HepG2 (cell line): Measurements from ENCODE around the gene VWA7. TPM values are rescaled to one million over a fixed set of nuclear protein-coding genes. Genes with fewer than 3 reads are reported as not detected.

Experiments
- AGO1 ChIP-seq: fragments of 200-400 bp; formaldehyde crosslinking; IDR thresholded peaks from 2 replicates; pipeline ENCODE4 v1.6.1; 2017; ENCODE audit warnings: mild to moderate bottlenecking, low read depth, low read length, moderate library complexity; ENCODE audit not compliant: poor library complexity, severe bottlenecking
- CCAR2 ChIP-seq: fragments of 200-400 bp; formaldehyde crosslinking; optimal IDR thresholded peaks from 2 replicates; pipeline ENCODE3; 2018; ENCODE audit warnings: low read depth, mild to moderate bottlenecking, low read length, moderate library complexity
- CENPT ChIP-seq: sonication (generic); formaldehyde crosslinking; IDR thresholded peaks from 2 replicates; pipeline ENCODE4 v1.8.0; 2022; ENCODE audit warnings: low read depth, mild to moderate bottlenecking, moderate library complexity, missing genetic modification reagents
- FOXK1 ChIP-seq: sonication (generic); formaldehyde crosslinking; IDR thresholded peaks from 2 replicates; pipeline ENCODE4 v1.4.0; 2020; ENCODE audit warnings: low read depth, missing genetic modification reagents, borderline replicate concordance
- HMGXB4 ChIP-seq, 2 experiments: sonication (generic) in 1 of 2; formaldehyde crosslinking in 1 of 2; IDR thresholded peaks; 2 replicates each; pipeline versions ENCODE4 v1.4.0 to v1.6.1; 2018 to 2020; ENCODE audit warnings: missing genetic modification reagents in 2 of 2, borderline replicate concordance in 1 of 2, low read depth in 1 of 2, mild to moderate bottlenecking in 1 of 2, missing biosample characterization in 1 of 2
- KAT7 ChIP-seq: IDR thresholded peaks from 2 replicates; pipeline ENCODE4 v1.6.1; 2018; ENCODE audit warnings: borderline replicate concordance, missing compliant biosample characterization
- KLF13 ChIP-seq: sonication (generic); formaldehyde crosslinking; IDR thresholded peaks from 2 replicates; pipeline ENCODE4 v1.4.0; 2020; ENCODE audit warnings: mild to moderate bottlenecking, missing genetic modification reagents
- NONO ChIP-seq, 2 experiments: fragments of 450-650 bp in 1 of 2; sonication (generic) in 1 of 2; formaldehyde crosslinking in 1 of 2; IDR thresholded peaks in 1 of 2; conservative IDR thresholded peaks in 1 of 2; 2 replicates each; pipeline versions ENCODE4 v1.6.1 to v1.8.0; 2017 to 2022; ENCODE audit warnings: mild to moderate bottlenecking in 1 of 2, missing genetic modification reagents in 1 of 2, moderate library complexity in 1 of 2
- SMAD9 ChIP-seq: sonication (generic); formaldehyde crosslinking; IDR thresholded peaks from 2 replicates; pipeline ENCODE4 v1.5.1; 2020; ENCODE audit warnings: mild to moderate bottlenecking, missing genetic modification reagents
- SOX5 ChIP-seq: IDR thresholded peaks from 2 replicates; pipeline ENCODE4 v1.6.1; 2016; ENCODE audit warnings: borderline replicate concordance
- ZFX ChIP-seq: sonication (generic); formaldehyde crosslinking; IDR thresholded peaks from 2 replicates; pipeline ENCODE4 v1.4.0; 2020; ENCODE audit warnings: mild to moderate bottlenecking, low read depth, missing genetic modification reagents, moderate library complexity
- ZNF326 ChIP-seq: sonication (generic); formaldehyde crosslinking; IDR thresholded peaks from 2 replicates; pipeline ENCODE4 v1.4.0; 2020; ENCODE audit warnings: missing genetic modification reagents, borderline replicate concordance
- ZNF335 ChIP-seq: sonication (generic); formaldehyde crosslinking; IDR thresholded peaks from 2 replicates; pipeline ENCODE4 v1.4.0; 2020; ENCODE audit warnings: missing genetic modification reagents
- ZNF772 ChIP-seq: sonication (generic); formaldehyde crosslinking; IDR thresholded peaks from 2 replicates; pipeline ENCODE4 v1.5.0; 2020; ENCODE audit warnings: mild to moderate bottlenecking, missing genetic modification reagents
- ZNF879 ChIP-seq: sonication (generic); formaldehyde crosslinking; IDR thresholded peaks from 2 replicates; pipeline ENCODE4 v1.8.1; 2023; ENCODE audit warnings: missing genetic modification reagents
- ZSCAN21 ChIP-seq: sonication (generic); formaldehyde crosslinking; IDR thresholded peaks from 2 replicates; pipeline ENCODE4 v1.8.0; 2022; ENCODE audit warnings: mild to moderate bottlenecking, missing genetic modification reagents, moderate library complexity, borderline replicate concordance
- polyA plus RNA-seq, 8 experiments: library from polyadenylated mRNA; depleted of rRNA in 3 of 8; stranded (reverse) in 7 of 8; unstranded in 1 of 8; fragments of >200 nt; fragmentation: Illumina TruSeq in 4 of 8; extraction: Trizol in 4 of 8; gene quantifications; 2 replicates each; pipeline versions ENCODE4 v1.2.1 to v1.2.3, GENCODE V29; 2011 to 2016; ENCODE audit warnings: low read depth in 4 of 8, missing spikeins in 1 of 8, mixed read lengths in 1 of 8; ENCODE audit not compliant: insufficient read depth in 1 of 8
- total RNA-seq, 5 experiments: library from RNA; depleted of rRNA; stranded (reverse); fragments of >200 nt; fragmentation: Illumina TruSeq; extraction: Trizol; gene quantifications; 2 replicates each; pipeline ENCODE4 v1.2.3, GENCODE V29; 2016; ENCODE audit warnings: low read depth in 1 of 5
- TF ChIP-seq, protein P1 (sequence below): conservative IDR thresholded peaks from 2 replicates; pipeline ENCODE4 v1.6.1; 2018; ENCODE audit warnings: missing genetic modification reagents
- TF ChIP-seq, protein P2 (sequence below): IDR thresholded peaks from 2 replicates; pipeline ENCODE4 v1.4.0; 2020; ENCODE audit warnings: mild to moderate bottlenecking, missing genetic modification reagents

The VWA7 gene
- total and polyA plus RNA-seq, 2 of the 13 experiments (the other 11 are each of a cell fraction or from before 2014, with no cell fraction given): 0.86 to 3.3 TPM

GRCh38 chr6:31776989-31777666 lies at the start of gene VWA7 (continued):
- TF ChIP-seq HMGXB4 (CRISPR knock-in tag; IDR thresholded peaks at IDR 0.05; ENCODE audit: borderline replicate concordance in 1 of 2, low read depth in 1 of 2): peak in 1 of 2 experiments; percentile 46; a peak in 1 of 4 replicates
- TF ChIP-seq SOX5 (CRISPR knock-in tag): 0 out of 2 replicates have a peak, but pooled peaks have one; percentile 41
- no peak for TF ChIP-seq ZNF879 (CRISPR knock-in tag)
- TF ChIP-seq NONO (IDR thresholded peaks at IDR 0.05): no peak
- TF ChIP-seq NONO (CRISPR knock-in tag; conservative IDR thresholded peaks at IDR 0.05): peak; percentile 93
- TF ChIP-seq KAT7 (CRISPR knock-in tag): no peak
- 0 out of 2 replicates have a peak, but pooled peaks have one; percentile 58 for TF ChIP-seq ZNF326 (CRISPR knock-in tag)
- TF ChIP-seq AGO1: peak; percentile 94
- TF ChIP-seq, protein P1, sequence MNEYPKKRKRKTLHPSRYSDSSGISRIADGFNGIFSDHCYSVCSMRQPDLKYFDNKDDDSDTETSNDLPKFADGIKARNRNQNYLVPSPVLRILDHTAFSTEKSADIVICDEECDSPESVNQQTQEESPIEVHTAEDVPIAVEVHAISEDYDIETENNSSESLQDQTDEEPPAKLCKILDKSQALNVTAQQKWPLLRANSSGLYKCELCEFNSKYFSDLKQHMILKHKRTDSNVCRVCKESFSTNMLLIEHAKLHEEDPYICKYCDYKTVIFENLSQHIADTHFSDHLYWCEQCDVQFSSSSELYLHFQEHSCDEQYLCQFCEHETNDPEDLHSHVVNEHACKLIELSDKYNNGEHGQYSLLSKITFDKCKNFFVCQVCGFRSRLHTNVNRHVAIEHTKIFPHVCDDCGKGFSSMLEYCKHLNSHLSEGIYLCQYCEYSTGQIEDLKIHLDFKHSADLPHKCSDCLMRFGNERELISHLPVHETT: 0 out of 2 replicates have a peak, but pooled peaks have one; percentile 45
- TF ChIP-seq ZFX: peak; percentile 80
- peak; percentile 35; the same call in 1 of the 2 replicates for TF ChIP-seq ZSCAN21 (CRISPR knock-in tag)
- TF ChIP-seq ZNF335 (CRISPR knock-in tag): peak; percentile 98
- TF ChIP-seq CCAR2: no peak
- TF ChIP-seq SMAD9: no peak
- TF ChIP-seq KLF13 (CRISPR knock-in tag): no peak
- TF ChIP-seq ZNF772 (CRISPR knock-in tag): peak; percentile 83
- no peak for TF ChIP-seq CENPT (CRISPR knock-in tag)
- peak; percentile 41; the same call in 1 of the 2 replicates for TF ChIP-seq FOXK1 (CRISPR knock-in tag)
- TF ChIP-seq, protein P2, sequence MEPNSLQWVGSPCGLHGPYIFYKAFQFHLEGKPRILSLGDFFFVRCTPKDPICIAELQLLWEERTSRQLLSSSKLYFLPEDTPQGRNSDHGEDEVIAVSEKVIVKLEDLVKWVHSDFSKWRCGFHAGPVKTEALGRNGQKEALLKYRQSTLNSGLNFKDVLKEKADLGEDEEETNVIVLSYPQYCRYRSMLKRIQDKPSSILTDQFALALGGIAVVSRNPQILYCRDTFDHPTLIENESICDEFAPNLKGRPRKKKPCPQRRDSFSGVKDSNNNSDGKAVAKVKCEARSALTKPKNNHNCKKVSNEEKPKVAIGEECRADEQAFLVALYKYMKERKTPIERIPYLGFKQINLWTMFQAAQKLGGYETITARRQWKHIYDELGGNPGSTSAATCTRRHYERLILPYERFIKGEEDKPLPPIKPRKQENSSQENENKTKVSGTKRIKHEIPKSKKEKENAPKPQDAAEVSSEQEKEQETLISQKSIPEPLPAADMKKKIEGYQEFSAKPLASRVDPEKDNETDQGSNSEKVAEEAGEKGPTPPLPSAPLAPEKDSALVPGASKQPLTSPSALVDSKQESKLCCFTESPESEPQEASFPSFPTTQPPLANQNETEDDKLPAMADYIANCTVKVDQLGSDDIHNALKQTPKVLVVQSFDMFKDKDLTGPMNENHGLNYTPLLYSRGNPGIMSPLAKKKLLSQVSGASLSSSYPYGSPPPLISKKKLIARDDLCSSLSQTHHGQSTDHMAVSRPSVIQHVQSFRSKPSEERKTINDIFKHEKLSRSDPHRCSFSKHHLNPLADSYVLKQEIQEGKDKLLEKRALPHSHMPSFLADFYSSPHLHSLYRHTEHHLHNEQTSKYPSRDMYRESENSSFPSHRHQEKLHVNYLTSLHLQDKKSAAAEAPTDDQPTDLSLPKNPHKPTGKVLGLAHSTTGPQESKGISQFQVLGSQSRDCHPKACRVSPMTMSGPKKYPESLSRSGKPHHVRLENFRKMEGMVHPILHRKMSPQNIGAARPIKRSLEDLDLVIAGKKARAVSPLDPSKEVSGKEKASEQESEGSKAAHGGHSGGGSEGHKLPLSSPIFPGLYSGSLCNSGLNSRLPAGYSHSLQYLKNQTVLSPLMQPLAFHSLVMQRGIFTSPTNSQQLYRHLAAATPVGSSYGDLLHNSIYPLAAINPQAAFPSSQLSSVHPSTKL (CRISPR knock-in tag): peak; percentile 64
